Lower leg skin (tissue), 3 donors: ENCODE data around the gene SNTG2.

ENCODE experiments used
- POLR2A ChIP-seq, 2 donors: fragments of 450-650 bp; IDR thresholded peaks; one replicate each; pipeline ENCODE4 v1.6.1; 2016 to 2017; ENCODE audit warnings: antibody characterized with exemption in 2 of 2, mild to moderate bottlenecking in 1 of 2, moderate library complexity in 1 of 2
- TF ChIP-seq, protein P1 (sequence below), 3 donors: fragments of 450-650 bp; IDR thresholded peaks; one replicate each; pipeline ENCODE4 v1.5.1; 2016; ENCODE audit warnings: antibody characterized with exemption in 3 of 3, mild to moderate bottlenecking in 3 of 3, moderate library complexity in 2 of 3

DNA sequence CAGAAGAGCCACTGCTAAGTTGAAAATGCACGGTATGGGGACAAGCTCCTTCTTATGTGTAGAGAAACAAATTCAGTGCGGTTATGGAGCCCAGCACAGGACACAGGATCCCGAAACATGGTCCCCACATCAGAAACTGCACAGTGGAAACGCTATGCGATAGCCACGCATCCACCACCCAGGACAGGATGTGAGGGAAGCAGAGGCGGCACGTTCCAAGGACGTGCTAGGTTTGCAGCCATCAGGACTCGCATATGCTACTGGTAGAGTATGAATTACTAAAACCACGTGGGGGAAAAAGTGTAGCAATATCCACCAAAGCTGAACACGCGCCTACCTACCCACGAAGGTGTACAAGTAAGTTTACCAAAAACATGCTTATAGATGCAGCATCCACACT lies 34.7 kb upstream of the SNTG2 start:
- TF ChIP-seq, protein P1, sequence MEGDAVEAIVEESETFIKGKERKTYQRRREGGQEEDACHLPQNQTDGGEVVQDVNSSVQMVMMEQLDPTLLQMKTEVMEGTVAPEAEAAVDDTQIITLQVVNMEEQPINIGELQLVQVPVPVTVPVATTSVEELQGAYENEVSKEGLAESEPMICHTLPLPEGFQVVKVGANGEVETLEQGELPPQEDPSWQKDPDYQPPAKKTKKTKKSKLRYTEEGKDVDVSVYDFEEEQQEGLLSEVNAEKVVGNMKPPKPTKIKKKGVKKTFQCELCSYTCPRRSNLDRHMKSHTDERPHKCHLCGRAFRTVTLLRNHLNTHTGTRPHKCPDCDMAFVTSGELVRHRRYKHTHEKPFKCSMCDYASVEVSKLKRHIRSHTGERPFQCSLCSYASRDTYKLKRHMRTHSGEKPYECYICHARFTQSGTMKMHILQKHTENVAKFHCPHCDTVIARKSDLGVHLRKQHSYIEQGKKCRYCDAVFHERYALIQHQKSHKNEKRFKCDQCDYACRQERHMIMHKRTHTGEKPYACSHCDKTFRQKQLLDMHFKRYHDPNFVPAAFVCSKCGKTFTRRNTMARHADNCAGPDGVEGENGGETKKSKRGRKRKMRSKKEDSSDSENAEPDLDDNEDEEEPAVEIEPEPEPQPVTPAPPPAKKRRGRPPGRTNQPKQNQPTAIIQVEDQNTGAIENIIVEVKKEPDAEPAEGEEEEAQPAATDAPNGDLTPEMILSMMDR (IDR thresholded peaks at IDR 0.05) = no peak
- no peak for TF ChIP-seq POLR2A (IDR thresholded peaks at IDR 0.05)
